GM12891 (cell line): ENCODE measurements around the gene RFXANK.

Source experiments
- PAX5 ChIP-seq: IDR thresholded peaks from 2 replicates; pipeline ENCODE4 v1.6.1; 2011; ENCODE audit warnings: low read length, moderate library complexity, mild to moderate bottlenecking; ENCODE audit not compliant: insufficient read depth, severe bottlenecking
- POLR2A ChIP-seq: IDR thresholded peaks from 2 replicates; pipeline ENCODE4 v1.6.1; 2011; ENCODE audit warnings: low read depth, low read length, control low read depth
- POLR2AphosphoS5 ChIP-seq: IDR thresholded peaks from 2 replicates; pipeline ENCODE4 v1.6.1; 2011; ENCODE audit warnings: low read depth, low read length, control low read depth
- TAF1 ChIP-seq: IDR thresholded peaks from 2 replicates; pipeline ENCODE4 v1.6.1; 2011; ENCODE audit warnings: low read depth, low read length, control low read depth

DNA sequence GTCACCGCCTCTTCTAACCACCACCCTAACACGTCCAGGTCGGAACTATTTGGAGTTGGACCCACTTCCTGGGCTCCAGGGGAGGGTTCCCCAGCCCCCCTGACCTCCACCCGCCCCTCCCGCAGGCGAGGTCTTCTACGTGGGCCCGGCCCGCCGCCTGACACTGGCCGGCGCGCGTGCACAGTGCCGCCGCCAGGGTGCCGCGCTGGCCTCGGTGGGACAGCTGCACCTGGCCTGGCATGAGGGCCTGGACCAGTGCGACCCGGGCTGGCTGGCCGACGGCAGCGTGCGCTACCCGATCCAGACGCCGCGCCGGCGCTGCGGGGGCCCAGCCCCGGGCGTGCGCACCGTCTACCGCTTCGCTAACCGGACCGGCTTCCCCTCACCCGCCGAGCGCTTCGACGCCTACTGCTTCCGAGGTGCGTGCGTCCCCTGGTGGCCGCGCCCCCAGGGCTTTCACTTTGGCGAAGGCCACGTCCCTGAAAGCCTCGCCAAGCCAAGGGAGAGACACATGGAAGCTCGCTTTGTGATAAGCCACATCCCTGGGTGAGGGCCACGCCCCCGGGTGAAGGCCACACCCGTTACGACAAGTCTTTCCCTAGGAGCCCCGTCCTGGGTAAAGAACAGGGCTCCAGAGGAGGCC lies 32.9 kb downstream of the RFXANK start:
- TF ChIP-seq TAF1 (no peak), POLR2A (no peak), POLR2AphosphoS5 (no peak), PAX5 (no peak)
